GM12878 (cell line): Measurements from ENCODE around the gene ANXA3.

Source experiments
- EZH2 ChIP-seq: IDR thresholded peaks from 2 replicates; pipeline ENCODE4 v1.6.1; 2012; ENCODE audit warnings: low read depth, mild to moderate bottlenecking, control low read depth, inconsistent platforms, low read length, borderline replicate concordance; ENCODE audit not compliant: control insufficient read depth
- GABPA ChIP-seq: IDR thresholded peaks from 2 replicates; pipeline ENCODE4 v1.6.1; 2014; ENCODE audit warnings: antibody characterized with exemption, low read depth, mild to moderate bottlenecking, inconsistent platforms
- TF ChIP-seq, protein P1 (sequence below), 3 experiments: IDR thresholded peaks in 2 of 3; conservative IDR thresholded peaks in 1 of 3; 2 replicates each; pipeline ENCODE4 v1.5.1; 2011; ENCODE audit warnings: low read depth in 3 of 3, low read length in 3 of 3, mild to moderate bottlenecking in 3 of 3, control low read depth in 2 of 3, moderate library complexity in 2 of 3, inconsistent platforms in 1 of 3, mixed read lengths in 1 of 3; ENCODE audit not compliant: control insufficient read depth in 2 of 3, insufficient read depth in 1 of 3; ENCODE audit errors: extremely low read depth in 1 of 3
- TF ChIP-seq, protein P2 (sequence below): IDR thresholded peaks from 2 replicates; pipeline ENCODE4 v1.6.1; 2012; ENCODE audit warnings: mild to moderate bottlenecking, low read depth, low read length

DNA sequence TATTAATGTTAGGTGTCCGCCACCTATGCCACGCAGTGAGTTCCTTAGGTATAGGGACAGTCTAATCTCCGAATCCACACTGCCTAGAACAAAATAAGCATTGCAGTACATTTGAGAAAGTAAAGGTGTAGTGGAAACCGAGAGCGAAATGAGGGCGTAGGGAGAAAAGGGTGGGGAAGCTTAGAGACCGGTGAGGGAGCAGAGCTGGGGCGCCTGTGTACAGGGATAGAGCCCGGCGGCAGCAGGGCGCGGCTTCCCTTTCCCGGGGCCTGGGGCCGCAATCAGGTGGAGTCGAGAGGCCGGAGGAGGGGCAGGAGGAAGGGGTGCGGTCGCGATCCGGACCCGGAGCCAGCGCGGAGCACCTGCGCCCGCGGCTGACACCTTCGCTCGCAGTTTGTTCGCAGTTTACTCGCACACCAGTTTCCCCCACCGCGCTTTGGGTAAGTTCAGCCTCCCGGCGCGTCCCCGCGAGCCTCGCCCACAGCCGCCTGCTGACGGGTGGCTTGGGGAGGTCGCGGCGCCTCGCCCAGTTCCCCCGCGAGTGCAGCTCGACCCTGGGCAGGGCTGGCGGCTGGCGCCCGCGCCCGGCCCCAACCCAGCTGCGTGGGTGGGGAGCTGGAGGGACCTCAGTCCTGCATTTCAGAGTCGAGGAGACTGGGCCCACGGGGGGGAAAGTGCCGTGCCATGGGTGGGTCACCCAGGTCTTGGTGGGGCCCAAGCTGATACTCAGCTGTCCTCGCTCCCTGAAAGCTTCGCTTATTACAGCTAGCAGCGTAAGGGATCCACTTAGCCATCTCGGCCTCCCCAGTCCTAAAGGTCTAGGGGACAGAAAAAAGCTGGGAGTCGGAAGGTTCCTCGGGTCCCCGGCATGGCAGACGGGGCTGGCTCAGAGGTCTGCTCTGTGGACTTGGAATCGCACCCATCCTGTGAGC, at the start of gene ANXA3:
- TF ChIP-seq EZH2 (no peak), GABPA (no peak)
- TF ChIP-seq, protein P1, sequence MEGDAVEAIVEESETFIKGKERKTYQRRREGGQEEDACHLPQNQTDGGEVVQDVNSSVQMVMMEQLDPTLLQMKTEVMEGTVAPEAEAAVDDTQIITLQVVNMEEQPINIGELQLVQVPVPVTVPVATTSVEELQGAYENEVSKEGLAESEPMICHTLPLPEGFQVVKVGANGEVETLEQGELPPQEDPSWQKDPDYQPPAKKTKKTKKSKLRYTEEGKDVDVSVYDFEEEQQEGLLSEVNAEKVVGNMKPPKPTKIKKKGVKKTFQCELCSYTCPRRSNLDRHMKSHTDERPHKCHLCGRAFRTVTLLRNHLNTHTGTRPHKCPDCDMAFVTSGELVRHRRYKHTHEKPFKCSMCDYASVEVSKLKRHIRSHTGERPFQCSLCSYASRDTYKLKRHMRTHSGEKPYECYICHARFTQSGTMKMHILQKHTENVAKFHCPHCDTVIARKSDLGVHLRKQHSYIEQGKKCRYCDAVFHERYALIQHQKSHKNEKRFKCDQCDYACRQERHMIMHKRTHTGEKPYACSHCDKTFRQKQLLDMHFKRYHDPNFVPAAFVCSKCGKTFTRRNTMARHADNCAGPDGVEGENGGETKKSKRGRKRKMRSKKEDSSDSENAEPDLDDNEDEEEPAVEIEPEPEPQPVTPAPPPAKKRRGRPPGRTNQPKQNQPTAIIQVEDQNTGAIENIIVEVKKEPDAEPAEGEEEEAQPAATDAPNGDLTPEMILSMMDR (IDR thresholded peaks at IDR 0.05 in 2 of 3, conservative IDR thresholded peaks at IDR 0.05 in 1 of 3; ENCODE audit: control insufficient read depth in 2 of 3, extremely low read depth in 1 of 3, insufficient read depth in 1 of 3, low read depth in 3 of 3, low read length in 3 of 3), result no peak
- TF ChIP-seq, protein P2, sequence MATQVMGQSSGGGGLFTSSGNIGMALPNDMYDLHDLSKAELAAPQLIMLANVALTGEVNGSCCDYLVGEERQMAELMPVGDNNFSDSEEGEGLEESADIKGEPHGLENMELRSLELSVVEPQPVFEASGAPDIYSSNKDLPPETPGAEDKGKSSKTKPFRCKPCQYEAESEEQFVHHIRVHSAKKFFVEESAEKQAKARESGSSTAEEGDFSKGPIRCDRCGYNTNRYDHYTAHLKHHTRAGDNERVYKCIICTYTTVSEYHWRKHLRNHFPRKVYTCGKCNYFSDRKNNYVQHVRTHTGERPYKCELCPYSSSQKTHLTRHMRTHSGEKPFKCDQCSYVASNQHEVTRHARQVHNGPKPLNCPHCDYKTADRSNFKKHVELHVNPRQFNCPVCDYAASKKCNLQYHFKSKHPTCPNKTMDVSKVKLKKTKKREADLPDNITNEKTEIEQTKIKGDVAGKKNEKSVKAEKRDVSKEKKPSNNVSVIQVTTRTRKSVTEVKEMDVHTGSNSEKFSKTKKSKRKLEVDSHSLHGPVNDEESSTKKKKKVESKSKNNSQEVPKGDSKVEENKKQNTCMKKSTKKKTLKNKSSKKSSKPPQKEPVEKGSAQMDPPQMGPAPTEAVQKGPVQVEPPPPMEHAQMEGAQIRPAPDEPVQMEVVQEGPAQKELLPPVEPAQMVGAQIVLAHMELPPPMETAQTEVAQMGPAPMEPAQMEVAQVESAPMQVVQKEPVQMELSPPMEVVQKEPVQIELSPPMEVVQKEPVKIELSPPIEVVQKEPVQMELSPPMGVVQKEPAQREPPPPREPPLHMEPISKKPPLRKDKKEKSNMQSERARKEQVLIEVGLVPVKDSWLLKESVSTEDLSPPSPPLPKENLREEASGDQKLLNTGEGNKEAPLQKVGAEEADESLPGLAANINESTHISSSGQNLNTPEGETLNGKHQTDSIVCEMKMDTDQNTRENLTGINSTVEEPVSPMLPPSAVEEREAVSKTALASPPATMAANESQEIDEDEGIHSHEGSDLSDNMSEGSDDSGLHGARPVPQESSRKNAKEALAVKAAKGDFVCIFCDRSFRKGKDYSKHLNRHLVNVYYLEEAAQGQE, result no peak
